ENCODE data around the gene BAG5. TPM values are rescaled to one million over a fixed set of nuclear protein-coding genes. Genes with fewer than 3 reads are reported as not detected.
A peak's percentile ranks its signal among the peaks of the same experiment; 100 is the strongest.

BAG5 gene
- total RNA-seq, 1 experiment from 2014 or later: 29.2 TPM

DNA sequence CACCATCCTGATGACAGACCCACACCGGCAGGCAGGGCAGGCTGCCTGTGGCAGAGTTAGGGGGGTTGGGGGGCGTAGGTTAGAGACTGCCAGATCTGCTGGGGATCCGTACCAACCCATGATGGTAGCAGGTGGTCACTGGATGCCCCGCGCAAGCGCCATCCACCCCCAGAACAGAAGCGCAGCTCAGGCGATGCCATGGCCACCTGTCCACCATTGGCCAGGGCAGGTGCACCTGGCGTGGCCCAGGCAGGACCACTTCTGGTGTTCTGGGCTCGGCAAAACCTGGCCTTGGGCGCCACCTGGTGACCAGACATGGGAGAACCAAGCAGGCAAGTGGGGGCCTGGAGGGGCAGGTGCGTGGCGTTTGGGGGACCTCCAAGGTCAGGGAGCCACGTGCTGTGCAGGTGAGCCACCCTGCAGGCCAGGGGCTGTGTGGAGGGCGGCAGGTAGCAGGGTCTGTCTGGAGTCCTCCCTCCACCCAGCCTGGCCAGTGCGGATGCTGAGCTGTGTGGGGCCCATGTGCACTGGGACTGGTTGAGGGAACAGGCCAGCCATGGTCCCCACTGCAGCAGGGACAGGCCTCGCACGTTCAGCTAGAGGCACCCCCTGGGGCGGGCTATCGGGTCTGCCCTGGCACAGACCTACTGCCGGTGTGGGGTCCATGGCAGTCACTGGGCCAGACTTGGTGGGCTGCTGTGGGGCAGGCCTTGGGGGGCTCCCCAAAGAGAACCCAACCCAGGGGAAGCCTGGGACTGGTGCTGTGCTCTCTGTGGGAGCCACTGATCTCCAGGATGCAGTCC lies 15.6 kb downstream of the BAG5 start (continued):
- TF ChIP-seq, protein P1, sequence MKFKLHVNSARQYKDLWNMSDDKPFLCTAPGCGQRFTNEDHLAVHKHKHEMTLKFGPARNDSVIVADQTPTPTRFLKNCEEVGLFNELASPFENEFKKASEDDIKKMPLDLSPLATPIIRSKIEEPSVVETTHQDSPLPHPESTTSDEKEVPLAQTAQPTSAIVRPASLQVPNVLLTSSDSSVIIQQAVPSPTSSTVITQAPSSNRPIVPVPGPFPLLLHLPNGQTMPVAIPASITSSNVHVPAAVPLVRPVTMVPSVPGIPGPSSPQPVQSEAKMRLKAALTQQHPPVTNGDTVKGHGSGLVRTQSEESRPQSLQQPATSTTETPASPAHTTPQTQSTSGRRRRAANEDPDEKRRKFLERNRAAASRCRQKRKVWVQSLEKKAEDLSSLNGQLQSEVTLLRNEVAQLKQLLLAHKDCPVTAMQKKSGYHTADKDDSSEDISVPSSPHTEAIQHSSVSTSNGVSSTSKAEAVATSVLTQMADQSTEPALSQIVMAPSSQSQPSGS (CRISPR knock-in tag; IDR thresholded peaks at IDR 0.05; ENCODE audit: borderline replicate concordance, low read depth): no peak
- no peak for TF ChIP-seq NFE2L1 (CRISPR knock-in tag; IDR thresholded peaks at IDR 0.05)

DNA sequence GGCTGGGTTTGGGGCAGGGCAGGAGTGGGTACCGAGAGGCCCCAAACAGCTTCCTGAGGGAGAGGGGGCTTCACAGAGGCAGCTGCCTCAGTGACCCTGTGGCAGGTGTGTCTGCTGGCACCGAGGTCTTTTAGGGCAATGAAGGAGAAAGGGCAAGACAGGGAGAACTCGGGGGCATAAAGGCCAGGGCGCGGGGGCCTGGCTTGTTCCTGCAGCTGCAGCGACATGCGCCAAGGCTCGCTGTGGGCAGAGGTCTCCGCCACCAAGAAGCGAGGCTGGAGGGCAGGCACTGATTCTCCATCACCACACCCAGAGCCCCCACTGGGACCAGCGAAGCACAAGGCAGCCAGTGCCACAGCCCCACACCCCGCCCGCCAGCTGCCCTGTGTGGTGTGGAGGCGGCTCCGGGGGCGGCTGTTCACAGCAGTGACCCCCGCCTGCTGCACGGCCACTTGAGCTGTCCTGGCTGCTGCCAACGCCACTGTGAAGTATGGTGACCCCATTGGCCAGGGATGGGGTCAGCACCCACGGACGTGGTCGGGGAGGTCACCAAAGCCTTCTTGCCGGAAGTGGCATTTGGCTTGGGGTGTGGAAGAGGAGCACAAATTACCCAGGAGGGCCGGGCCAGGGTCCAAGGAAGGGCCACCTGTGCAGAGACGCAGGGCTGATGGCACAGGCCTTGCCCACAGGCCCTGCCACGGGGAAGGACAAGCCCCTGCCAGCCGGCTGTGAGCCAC lies 16.4 kb downstream of the BAG5 start:
- H3K27ac Mint-ChIP-seq: no peak overlapping the region
- POLR2A ChIA-PET: no interaction called here

DNA sequence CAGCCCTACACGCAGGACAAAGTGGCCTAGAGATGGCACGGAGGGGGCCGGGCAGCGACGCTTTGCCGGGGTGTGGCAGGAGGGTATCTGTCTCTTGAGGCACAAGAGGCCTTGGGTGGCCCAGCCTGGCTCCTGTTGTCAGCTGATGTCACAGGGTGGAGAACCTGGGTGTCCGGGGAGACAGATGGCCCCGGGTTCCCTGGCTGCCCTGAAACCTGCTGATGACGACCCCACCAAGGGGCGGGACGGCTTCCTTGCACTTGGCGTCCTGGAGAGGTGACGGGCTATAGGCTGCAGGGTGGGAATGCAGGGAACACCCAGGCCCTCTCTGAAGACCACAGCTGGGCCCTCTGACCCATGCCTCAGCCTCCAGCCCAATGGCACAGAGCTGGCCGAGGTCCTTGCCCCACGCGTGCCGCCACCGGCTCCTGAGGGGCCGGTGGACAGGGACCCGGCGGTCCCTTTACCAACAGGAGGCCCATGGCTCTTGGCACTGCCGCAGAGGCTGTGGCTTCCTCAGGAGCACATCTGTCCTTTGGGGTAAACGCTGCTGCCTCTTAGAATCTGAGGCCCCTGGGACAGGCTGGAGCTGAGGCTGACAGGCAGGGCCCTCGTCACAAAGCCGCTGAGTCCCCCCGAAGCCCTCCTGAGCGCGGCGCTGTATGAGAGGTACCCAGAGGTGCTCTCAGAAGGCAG lies 17.1 kb downstream of the BAG5 start:
- no peak overlapping the region for H3K27ac Mint-ChIP-seq
- ChIA-PET POLR2A (no interaction called here), CTCF (interaction anchor here (21.0 kb wide), 1 partner anchor 27 kb away, joined by 455 read pairs; the partner anchor contains the start of gene CKB)
- H3K27me3 Mint-ChIP-seq (ENCODE audit: low read depth): peaks cover 5% of the 10 kb centered on the region
- peaks cover 5% of the 10 kb centered on the region; the same call in 1 of the 2 replicates for H3K4me1 Mint-ChIP-seq
- no peak for DNase-seq (ENCODE audit: low spot score)
- TF ChIP-seq MYBL2 (CRISPR knock-in tag; IDR thresholded peaks at IDR 0.05): no peak
- no peak for TF ChIP-seq PRRX2 (CRISPR knock-in tag; IDR thresholded peaks at IDR 0.05)
- H3K9me3 Mint-ChIP-seq: no peaks in the 10 kb centered on the region
- no peak overlapping the region for H3K4me3 Mint-ChIP-seq
- no peak for ATAC-seq
- H3K36me3 Mint-ChIP-seq: no peaks in the 10 kb centered on the region

More for the DNA sequence above, 16.4 kb downstream of the BAG5 start:
- H3K9me3 Mint-ChIP-seq: no peaks in the 10 kb centered on the region
- no peaks in the 10 kb centered on the region for H3K27me3 Mint-ChIP-seq (ENCODE audit: low read depth)
- ATAC-seq (no peak), DNase-seq (ENCODE audit: low spot score) (no peak)
- no peak overlapping the region for H3K4me3 Mint-ChIP-seq
- CTCF ChIA-PET: interaction anchor here (0.6 to 21.0 kb wide), 12 partner anchors 9 to 212 kb away, joined by 3 to 455 read pairs (median 6); partner anchors contain the start of genes BAG5, CKB, COA8 and EIF5
- H3K36me3 Mint-ChIP-seq: no peaks in the 10 kb centered on the region
- H3K4me1 Mint-ChIP-seq: peaks cover 5% of the 10 kb centered on the region; the same call in 1 of the 2 replicates
- no peak for TF ChIP-seq RORB (CRISPR knock-in tag; IDR thresholded peaks at IDR 0.05)
- no peak for TF ChIP-seq MYBL2 (CRISPR knock-in tag; IDR thresholded peaks at IDR 0.05)

DNA sequence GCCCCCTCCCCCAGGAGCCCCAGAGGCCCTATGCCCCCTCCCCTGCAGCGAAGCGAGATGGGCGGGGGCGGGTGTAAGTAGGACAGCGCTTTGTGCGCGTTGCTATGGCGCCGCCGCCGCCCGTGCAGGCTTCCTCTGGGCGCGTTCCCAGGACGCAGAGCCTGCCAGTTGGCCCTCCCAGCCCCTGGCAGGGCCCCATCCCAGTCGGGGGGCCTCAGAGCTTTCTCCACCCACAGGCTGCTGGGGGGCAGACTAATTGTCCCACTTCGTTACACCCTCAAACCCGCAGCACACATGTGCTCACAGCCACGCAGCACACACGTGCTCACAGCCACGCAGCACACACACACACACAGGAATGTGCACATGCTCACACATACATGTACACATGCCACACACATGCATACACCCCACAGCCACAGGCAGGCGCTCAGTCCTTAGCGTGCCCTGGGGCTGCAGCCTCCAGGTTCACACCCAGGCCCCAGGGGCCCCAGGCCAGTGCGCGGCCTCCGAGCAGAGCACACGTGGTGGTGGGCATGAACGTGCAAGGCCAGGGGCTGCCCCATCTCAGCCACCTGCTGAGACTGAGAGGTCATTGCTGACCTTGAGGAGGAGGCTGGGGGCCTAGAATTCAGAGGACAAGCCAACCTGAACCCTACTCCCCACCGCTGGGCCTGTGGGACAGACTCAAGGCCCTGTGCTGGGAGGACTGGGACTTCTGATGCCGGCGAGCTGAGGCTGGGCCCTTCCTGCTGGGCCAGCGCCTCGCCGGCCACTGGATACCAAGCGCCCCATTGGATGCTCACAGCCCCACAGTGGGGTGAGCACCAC lies 17.9 kb downstream of the BAG5 start:
- ATAC-seq: no peak
- POLR2A ChIA-PET: no interaction called here
- H3K4me3 Mint-ChIP-seq: no peak overlapping the region

DNA sequence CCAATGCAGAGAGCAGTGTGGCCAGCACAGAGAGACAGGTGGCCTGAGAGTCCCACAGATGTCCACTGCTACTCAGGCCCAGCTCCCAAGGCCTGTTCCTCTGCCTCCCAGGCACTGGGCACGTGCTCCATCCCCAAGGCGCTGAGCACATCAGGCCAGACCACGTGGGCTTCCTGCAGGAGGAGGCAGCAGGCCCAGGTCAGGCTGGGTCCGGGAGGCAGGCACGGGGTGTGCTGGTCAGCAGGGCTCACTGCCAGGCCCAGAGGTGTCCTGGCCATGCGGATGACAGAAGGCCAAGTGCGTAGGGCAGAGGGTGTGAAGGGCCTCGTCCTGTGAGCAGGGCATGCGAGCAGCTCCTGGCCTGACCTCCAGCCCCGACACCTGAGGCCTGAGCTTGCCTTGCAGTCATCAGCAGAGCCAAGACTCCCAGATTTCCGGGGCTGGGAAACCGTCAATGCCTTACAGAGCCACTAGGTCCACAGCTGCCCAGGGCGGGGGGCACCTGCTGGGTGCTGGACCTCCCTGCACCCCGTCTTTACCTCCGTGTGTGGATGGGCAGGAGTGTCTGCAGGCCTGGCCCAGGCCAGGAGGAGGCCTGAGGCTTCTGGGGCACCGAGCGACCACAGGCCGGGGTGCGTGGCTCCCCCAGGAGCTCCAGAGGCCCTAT lies 18.6 kb downstream of the BAG5 start:
- no peak for ATAC-seq
- Mint-ChIP-seq H3K4me3 (no peak overlapping the region), H3K4me1 (peaks cover 5% of the 10 kb centered on the region; the same call in 1 of the 2 replicates), H3K27me3 (ENCODE audit: low read depth) (peaks cover 11% of the 10 kb centered on the region), H3K36me3 (no peaks in the 10 kb centered on the region), H3K9me3 (no peaks in the 10 kb centered on the region), H3K27ac (no peak overlapping the region)
- ChIA-PET CTCF (interaction anchor here (0.7 to 21.0 kb wide), 4 partner anchors 15 to 44 kb away, joined by 3 to 455 read pairs (median 11); partner anchors contain the start of genes CKB and TRMT61A), POLR2A (interaction anchor here (4.1 kb wide), 1 partner anchor 23 kb away, joined by 65 read pairs; the partner anchor contains the start of gene CKB)
- no peak for DNase-seq (ENCODE audit: low spot score)
- TF ChIP-seq MAX (CRISPR knock-in tag; IDR thresholded peaks at IDR 0.05): peak; percentile 66; the same call in 1 of the 2 replicates
- TF ChIP-seq, protein P2, sequence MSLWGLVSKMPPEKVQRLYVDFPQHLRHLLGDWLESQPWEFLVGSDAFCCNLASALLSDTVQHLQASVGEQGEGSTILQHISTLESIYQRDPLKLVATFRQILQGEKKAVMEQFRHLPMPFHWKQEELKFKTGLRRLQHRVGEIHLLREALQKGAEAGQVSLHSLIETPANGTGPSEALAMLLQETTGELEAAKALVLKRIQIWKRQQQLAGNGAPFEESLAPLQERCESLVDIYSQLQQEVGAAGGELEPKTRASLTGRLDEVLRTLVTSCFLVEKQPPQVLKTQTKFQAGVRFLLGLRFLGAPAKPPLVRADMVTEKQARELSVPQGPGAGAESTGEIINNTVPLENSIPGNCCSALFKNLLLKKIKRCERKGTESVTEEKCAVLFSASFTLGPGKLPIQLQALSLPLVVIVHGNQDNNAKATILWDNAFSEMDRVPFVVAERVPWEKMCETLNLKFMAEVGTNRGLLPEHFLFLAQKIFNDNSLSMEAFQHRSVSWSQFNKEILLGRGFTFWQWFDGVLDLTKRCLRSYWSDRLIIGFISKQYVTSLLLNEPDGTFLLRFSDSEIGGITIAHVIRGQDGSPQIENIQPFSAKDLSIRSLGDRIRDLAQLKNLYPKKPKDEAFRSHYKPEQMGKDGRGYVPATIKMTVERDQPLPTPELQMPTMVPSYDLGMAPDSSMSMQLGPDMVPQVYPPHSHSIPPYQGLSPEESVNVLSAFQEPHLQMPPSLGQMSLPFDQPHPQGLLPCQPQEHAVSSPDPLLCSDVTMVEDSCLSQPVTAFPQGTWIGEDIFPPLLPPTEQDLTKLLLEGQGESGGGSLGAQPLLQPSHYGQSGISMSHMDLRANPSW (CRISPR knock-in tag; conservative IDR thresholded peaks at IDR 0.05; ENCODE audit: low read depth): 0 out of 2 replicates have a peak, but pooled peaks have one; percentile 23
- no peak for TF ChIP-seq FOXJ3 (CRISPR knock-in tag; IDR thresholded peaks at IDR 0.05; ENCODE audit: borderline replicate concordance)
- no peak for TF ChIP-seq CBFB (CRISPR knock-in tag; IDR thresholded peaks at IDR 0.05; ENCODE audit: low read depth)
- no peak for TF ChIP-seq PREB (CRISPR knock-in tag; IDR thresholded peaks at IDR 0.05; ENCODE audit: borderline replicate concordance)

More for the DNA sequence above, 17.9 kb downstream of the BAG5 start:
- Mint-ChIP-seq H3K27ac (no peak overlapping the region), H3K4me1 (peaks cover 5% of the 10 kb centered on the region; the same call in 1 of the 2 replicates), H3K27me3 (ENCODE audit: low read depth) (peaks cover 7% of the 10 kb centered on the region), H3K36me3 (no peaks in the 10 kb centered on the region), H3K9me3 (no peaks in the 10 kb centered on the region)
- TF ChIP-seq NR1H2 (CRISPR knock-in tag; IDR thresholded peaks at IDR 0.05) (no peak), ZNF121 (CRISPR knock-in tag; IDR thresholded peaks at IDR 0.05) (no peak)
- no peak for DNase-seq (ENCODE audit: low spot score)
- CTCF ChIA-PET: interaction anchor here (21.0 kb wide), 1 partner anchor 26 kb away, joined by 455 read pairs; the partner anchor contains the start of gene CKB

Measured in WTC11 (cell line).